Astrocyte of the spinal cord (primary cell): ENCODE measurements around the gene SCAP.
"Not testable (repeated sequence)": the region's sequence is repeated elsewhere in the genome, so short reads cannot be mapped to it uniquely, and the experiment has no call there.

ENCODE experiments used
- DNase-seq: peaks from one replicate; pipeline ENCODE4 v3.0.0; 2011; ENCODE audit warnings: low read depth, low spot score
- H3K4me3 ChIP-seq: 2 replicates; pipeline ENCODE4 v1.5.1; 2011; ENCODE audit warnings: low read depth, mild to moderate bottlenecking, low read length, moderate library complexity
- in situ Hi-C: cut with HindIII; loops from 2 replicates; pipeline ENCODE4 v1.10.0; 2017; ENCODE audit warnings: low sequenced_read_pairs
- TF ChIP-seq, protein P1 (sequence below): IDR thresholded peaks from 2 replicates; pipeline ENCODE4 v1.5.1; 2012; ENCODE audit warnings: low read depth, mild to moderate bottlenecking, low read length, inconsistent platforms

The SCAP gene

DNA sequence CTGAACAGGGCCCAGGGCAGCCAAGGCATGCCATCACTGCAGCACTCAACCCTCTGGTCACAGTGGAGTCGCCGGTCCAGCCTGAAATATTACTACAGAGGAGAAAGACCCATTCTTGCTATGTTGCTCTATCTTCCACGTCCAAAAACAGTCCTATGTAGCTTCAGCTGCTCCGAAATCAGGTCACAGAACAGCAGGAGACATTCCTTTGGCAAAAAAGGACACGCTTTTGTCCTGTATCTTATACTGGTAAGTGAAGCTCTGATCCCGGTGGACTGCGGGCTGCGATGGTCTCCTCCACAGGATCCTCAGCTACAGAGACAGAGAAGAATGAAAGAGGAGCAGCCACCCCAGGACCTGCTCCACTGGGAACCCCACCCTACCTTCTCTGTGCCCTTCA lies 20.1 kb upstream of the SCAP start:
- no peak overlapping the region for H3K4me3 ChIP-seq
- TF ChIP-seq, protein P1, sequence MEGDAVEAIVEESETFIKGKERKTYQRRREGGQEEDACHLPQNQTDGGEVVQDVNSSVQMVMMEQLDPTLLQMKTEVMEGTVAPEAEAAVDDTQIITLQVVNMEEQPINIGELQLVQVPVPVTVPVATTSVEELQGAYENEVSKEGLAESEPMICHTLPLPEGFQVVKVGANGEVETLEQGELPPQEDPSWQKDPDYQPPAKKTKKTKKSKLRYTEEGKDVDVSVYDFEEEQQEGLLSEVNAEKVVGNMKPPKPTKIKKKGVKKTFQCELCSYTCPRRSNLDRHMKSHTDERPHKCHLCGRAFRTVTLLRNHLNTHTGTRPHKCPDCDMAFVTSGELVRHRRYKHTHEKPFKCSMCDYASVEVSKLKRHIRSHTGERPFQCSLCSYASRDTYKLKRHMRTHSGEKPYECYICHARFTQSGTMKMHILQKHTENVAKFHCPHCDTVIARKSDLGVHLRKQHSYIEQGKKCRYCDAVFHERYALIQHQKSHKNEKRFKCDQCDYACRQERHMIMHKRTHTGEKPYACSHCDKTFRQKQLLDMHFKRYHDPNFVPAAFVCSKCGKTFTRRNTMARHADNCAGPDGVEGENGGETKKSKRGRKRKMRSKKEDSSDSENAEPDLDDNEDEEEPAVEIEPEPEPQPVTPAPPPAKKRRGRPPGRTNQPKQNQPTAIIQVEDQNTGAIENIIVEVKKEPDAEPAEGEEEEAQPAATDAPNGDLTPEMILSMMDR, result no peak
- in situ Hi-C loops, result no loop called here
- no peak for DNase-seq

- in situ Hi-C loops, result no loop called here
- no peak for DNase-seq
- H3K4me3 ChIP-seq, result no peak overlapping the region
- TF ChIP-seq, protein P1, result no peak
Measured at GRCh38 chr3:47495111-47495510, 19.4 kb upstream of the SCAP start.

DNA sequence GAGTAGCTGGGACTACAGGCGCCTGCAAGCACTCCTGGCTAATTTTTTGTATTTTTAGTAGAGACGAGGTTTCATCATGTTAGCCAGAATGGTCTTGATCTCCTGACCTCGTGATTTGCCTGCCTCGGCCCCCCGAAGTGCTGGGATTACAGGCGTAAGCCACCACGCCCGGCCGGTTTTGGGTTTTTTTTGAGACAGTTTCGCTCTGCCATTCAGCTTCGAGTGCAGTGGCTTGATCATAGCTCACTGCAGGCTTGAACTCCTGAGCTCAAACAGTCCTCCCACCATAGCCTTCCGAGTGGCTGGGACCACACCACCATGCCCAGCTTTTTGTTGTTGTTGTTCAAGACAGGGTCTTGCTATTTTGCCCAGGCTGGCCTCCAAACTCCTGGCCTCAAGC lies 16.0 kb upstream of the SCAP start:
- TF ChIP-seq, protein P1, result no peak
- no peak overlapping the region for H3K4me3 ChIP-seq
- in situ Hi-C loops, result no loop called here
- DNase-seq, result no peak

DNA sequence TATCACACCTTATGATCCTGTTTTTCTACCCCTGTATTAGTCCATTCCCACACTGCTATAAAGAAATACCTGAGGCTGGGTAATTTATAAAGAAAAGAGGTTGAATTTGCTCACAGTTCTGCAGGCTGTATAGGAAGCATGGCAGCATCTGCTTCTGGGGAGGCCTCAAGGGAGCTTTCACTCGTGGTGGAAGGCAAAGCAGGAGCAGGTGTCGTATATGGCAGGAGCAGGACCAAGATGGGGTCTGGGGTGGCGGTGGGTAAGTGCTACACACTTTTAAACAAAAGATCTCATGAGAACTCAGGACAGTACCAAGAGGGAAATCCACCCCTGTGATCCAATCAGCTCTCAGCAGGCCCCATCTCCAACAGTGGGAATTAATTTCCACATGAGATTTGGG lies 15.4 kb upstream of the SCAP start:
- in situ Hi-C loops, result no loop called here
- no peak for DNase-seq

GRCh38 chr3:47487265-47487664 lies 11.5 kb upstream of the SCAP start:
- H3K4me3 ChIP-seq, result no peak overlapping the region
- TF ChIP-seq, protein P1, result no peak
- DNase-seq, result no peak
- in situ Hi-C loops, result no loop called here

More for the DNA sequence above, 15.4 kb upstream of the SCAP start:
- no peak overlapping the region for H3K4me3 ChIP-seq
- TF ChIP-seq, protein P1, result no peak

- H3K4me3 ChIP-seq, result no peak overlapping the region
- no peak for DNase-seq
- in situ Hi-C loops, result no loop called here
- TF ChIP-seq, protein P1, result no peak
Measured at GRCh38 chr3:47485812-47486211, 10.1 kb upstream of the SCAP start.

DNA sequence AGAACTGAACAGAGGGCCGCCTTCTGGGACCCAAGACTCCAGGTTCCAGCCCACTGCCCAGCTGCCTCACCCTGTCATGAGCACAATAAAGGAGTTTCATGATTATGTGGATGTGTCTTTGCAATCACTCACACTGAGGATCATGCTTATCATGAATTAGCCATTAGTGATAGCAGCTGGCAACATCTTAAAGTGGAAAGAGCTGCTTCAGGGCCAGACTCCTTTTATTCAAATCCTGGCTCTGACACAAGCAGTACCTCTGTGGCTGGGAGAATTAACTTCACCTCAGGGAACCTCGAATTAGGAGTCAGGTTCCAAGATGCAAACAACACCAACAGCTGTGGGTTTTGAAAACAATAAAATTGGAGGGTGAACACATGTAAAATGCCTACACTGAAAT lies 6.6 kb upstream of the SCAP start:
- DNase-seq, result no peak
- TF ChIP-seq, protein P1, result no peak
- in situ Hi-C loops, result no loop called here
- H3K4me3 ChIP-seq, result no peak overlapping the region

DNA sequence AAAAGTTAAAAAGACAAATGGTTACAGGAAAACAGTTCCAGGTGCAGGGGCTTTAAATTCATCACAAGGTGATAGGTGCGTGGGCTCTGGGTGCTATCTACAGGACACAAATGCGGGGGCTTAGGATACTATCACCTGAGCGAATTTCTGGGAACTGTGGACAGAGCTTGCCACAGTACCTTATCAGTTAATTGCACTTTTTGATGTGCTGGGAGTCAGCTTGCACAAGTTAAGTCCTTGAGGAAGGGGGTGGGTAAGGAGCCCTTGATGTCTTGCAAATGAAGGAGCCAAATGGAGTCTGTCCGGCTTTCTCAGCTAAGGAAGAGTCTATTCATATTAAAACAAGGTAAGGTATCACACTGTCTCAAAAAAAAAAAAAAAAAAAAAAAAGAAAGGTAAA lies 6.0 kb upstream of the SCAP start:
- H3K4me3 ChIP-seq, DNase-seq, in situ Hi-C loops: not testable (repeated sequence)

- DNase-seq, in situ Hi-C loops, H3K4me3 ChIP-seq: not testable (repeated sequence)
Measured at GRCh38 chr3:47480267-47480666, 4.5 kb upstream of the SCAP start.
